CD4-positive, CD25-positive, alpha-beta regulatory T cell (primary cell): ENCODE data around the gene PDE8A. TPM values are rescaled to one million over a fixed set of nuclear protein-coding genes. Genes with fewer than 3 reads are reported as not detected.

Experiments
- ATAC-seq, 2 donors: fragments of 150-1000 bp; cut with Tn5 transposase; one replicate each; pipeline ENCODE4 v1.10.0; 2021; ENCODE audit warnings: low read depth in 2 of 2, moderate number of reproducible peaks in 2 of 2, moderate library complexity in 1 of 2
- DNase-seq, 3 donors: peaks; one replicate each; pipeline versions ENCODE4 v3.0.0 to v3.0.0-alpha.2; 2012 to 2022; ENCODE audit warnings: mixed read lengths in 1 of 3
- H3K27ac ChIP-seq: one replicate; pipeline ENCODE4 v1.7.0; 2013; ENCODE audit warnings: mild to moderate bottlenecking, low read length; ENCODE audit not compliant: insufficient read depth, poor library complexity, severe bottlenecking
- H3K27me3 ChIP-seq: one replicate; pipeline ENCODE4 v1.7.0; 2013; ENCODE audit warnings: low read length; ENCODE audit not compliant: control insufficient read depth, insufficient read depth
- H3K36me3 ChIP-seq: one replicate; pipeline ENCODE4 v1.7.0; 2013; ENCODE audit warnings: mild to moderate bottlenecking, low read length, moderate library complexity; ENCODE audit not compliant: control insufficient read depth, insufficient read depth
- H3K4me1 ChIP-seq: 2 replicates; pipeline ENCODE4 v1.7.0; 2013; ENCODE audit warnings: mild to moderate bottlenecking, low read length; ENCODE audit not compliant: insufficient read depth, control insufficient read depth, poor library complexity, severe bottlenecking
- H3K4me3 ChIP-seq: one replicate; pipeline ENCODE4 v1.7.0; 2013; ENCODE audit warnings: low read depth, mild to moderate bottlenecking, low read length, moderate library complexity
- H3K9me3 ChIP-seq, 2 experiments: 1 replicate in 1 of 2; 2 replicates in 1 of 2; pipeline ENCODE4 v1.7.0; 2013; ENCODE audit warnings: low read length in 2 of 2, mild to moderate bottlenecking in 1 of 2, moderate library complexity in 1 of 2; ENCODE audit not compliant: control insufficient read depth in 2 of 2
- H3K27ac Mint-ChIP-seq, 3 donors: one replicate each; pipeline ENCODE4 v1.8.0; 2020 to 2022; ENCODE audit warnings: mild to moderate bottlenecking in 3 of 3, mixed read lengths in 3 of 3, moderate library complexity in 2 of 3
- H3K27me3 Mint-ChIP-seq: one replicate; pipeline ENCODE4 v1.8.0; 2022; ENCODE audit warnings: mild to moderate bottlenecking, mixed read lengths
- H3K36me3 Mint-ChIP-seq: one replicate; pipeline ENCODE4 v1.8.0; 2020; ENCODE audit warnings: mixed read lengths
- H3K4me1 Mint-ChIP-seq, 4 donors: one replicate each; pipeline ENCODE4 v1.8.0; 2020 to 2022; ENCODE audit warnings: mixed read lengths in 4 of 4, mild to moderate bottlenecking in 1 of 4
- H3K4me3 Mint-ChIP-seq, 4 donors: one replicate each; pipeline ENCODE4 v1.8.0; 2020 to 2022; ENCODE audit warnings: mild to moderate bottlenecking in 4 of 4, mixed read lengths in 4 of 4, moderate library complexity in 3 of 4
- H3K9me3 Mint-ChIP-seq, 7 donors: one replicate each; pipeline ENCODE4 v1.8.0; 2020 to 2022; ENCODE audit warnings: mixed read lengths in 7 of 7, mild to moderate bottlenecking in 3 of 7, moderate library complexity in 2 of 7
- polyA plus RNA-seq, 4 donors: library from polyadenylated mRNA; unstranded; fragments of 300-500 nt; fragmentation: Illumina TruSeq; gene quantifications; one replicate each; pipeline ENCODE4 v1.2.3, GENCODE V29; 2021
- total RNA-seq: library from RNA; stranded (reverse); gene quantifications from one replicate; pipeline ENCODE4 v1.2.3, GENCODE V29; 2022

PDE8A gene
- total and polyA plus RNA-seq, 5 donors from 2014 or later: 2.0 to 28.9 (median 4.8) TPM

DNA sequence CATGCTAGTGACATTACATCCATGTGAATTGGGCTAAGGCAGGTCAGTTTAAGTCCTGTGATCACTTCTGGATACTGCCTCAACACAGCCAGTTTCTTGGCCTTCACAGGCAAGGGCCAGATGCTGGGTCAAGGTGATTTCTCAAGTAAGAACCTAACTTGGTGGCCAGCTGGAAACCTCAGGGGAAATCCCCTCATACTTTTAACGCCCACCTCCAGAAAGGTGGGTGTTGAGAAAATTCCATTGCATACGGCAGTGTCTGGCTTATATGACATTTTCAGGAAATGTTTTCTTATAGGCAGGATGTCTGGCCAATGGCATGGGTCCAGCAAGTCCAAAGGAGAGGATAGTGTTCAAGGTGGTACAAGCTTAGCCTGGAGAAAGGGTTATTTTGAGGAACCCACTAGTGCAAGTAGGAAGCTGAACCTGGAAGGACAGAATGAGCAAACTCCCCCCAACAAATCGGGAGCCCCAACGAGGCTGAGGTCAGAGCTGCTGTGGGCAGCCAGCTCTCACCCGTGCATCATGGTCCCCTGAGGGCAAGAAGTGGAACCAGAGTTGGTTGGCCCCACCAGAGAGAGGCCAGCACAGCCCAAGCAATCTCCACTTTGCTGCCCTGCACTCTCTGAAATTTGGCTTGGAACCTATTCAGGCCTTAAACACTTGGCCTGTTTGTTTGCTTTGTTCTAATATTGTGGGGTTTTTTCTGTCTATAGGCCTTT, 135.4 kb downstream of the PDE8A start:
- no peaks in the 10 kb centered on the region for H3K4me1 ChIP-seq
- no peak for ATAC-seq
- no peaks in the 10 kb centered on the region for H3K27me3 ChIP-seq
- Mint-ChIP-seq H3K27me3 (no peaks in the 10 kb centered on the region), H3K9me3 (no peaks in the 10 kb centered on the region), H3K27ac (peak overlapping the region in 1 of 3 donors; percentile 30), H3K36me3 (peaks cover 53% of the 10 kb centered on the region), H3K4me3 (no peak overlapping the region), H3K4me1 (peaks cover 0 to 9% (median 3%) of the 10 kb centered on the region in 4 donors)
- H3K4me3 ChIP-seq: no peak overlapping the region
- no peaks in the 10 kb centered on the region for H3K9me3 ChIP-seq
- no peak for DNase-seq
- peaks cover 36% of the 10 kb centered on the region for H3K36me3 ChIP-seq
- no peak overlapping the region for H3K27ac ChIP-seq

DNA sequence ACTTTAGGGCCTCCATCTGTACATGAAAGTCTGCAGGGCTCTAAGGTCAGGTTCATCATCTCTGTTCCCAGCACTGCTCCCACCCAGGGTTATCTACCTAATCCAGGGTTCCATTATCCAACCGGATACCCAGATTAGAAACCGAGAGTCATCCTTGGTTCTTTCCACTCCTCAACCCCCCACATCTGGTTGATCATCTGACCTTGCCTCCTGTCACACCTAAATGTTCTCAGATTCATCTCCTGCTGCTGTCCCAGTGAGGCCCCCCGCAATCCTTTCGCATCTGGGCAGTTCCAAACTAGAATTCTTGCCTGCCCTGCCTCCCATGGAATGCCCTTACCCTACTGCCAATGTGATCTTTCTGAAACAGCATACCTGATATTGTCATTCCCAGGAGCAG, 136.5 kb downstream of the PDE8A start:
- H3K36me3 Mint-ChIP-seq: peaks cover 59% of the 10 kb centered on the region
- DNase-seq (no peak), ATAC-seq (no peak)

DNA sequence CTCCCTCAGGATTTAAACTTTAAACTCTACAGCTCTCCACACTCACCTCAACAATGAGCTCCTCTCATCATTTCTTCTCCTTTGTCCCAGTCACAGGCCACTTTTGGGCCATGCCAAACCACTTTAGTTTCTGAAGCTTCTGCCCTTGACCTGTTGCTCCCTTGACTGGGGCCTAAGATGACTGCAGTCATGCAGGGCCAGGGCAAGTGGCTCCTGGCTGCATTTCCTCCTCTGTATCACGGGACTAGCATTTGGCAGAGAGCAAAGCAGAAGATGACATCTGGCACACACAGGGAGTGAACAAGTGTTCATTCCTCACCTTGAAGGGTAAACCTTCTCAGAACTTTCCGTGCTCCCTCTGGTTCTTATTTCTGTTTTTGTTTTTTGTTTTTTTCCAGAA, 136.9 kb downstream of the PDE8A start:
- Histone ChIP-seq H3K27ac (no peak overlapping the region), H3K4me3 (no peak overlapping the region), H3K36me3 (peaks cover 46% of the 10 kb centered on the region), H3K27me3 (no peaks in the 10 kb centered on the region), H3K9me3 (no peaks in the 10 kb centered on the region), H3K4me1 (no peaks in the 10 kb centered on the region)
- H3K36me3 Mint-ChIP-seq: peaks cover 59% of the 10 kb centered on the region
- DNase-seq (no peak), ATAC-seq (no peak)
- H3K27ac Mint-ChIP-seq: peak overlapping the region in 1 of 3 donors; percentile 30
- H3K27me3 Mint-ChIP-seq: no peaks in the 10 kb centered on the region
- H3K4me1 Mint-ChIP-seq: peaks cover 0 to 9% (median 3%) of the 10 kb centered on the region in 4 donors
- no peak overlapping the region for H3K4me3 Mint-ChIP-seq
- H3K9me3 Mint-ChIP-seq: no peaks in the 10 kb centered on the region

More for the DNA sequence above, 136.5 kb downstream of the PDE8A start:
- Mint-ChIP-seq H3K4me1 (peaks cover 0 to 9% (median 3%) of the 10 kb centered on the region in 4 donors), H3K9me3 (no peaks in the 10 kb centered on the region), H3K27me3 (no peaks in the 10 kb centered on the region), H3K4me3 (no peak overlapping the region), H3K27ac (peak overlapping the region in 1 of 3 donors; percentile 30)
- Histone ChIP-seq H3K27me3 (no peaks in the 10 kb centered on the region), H3K4me3 (no peak overlapping the region), H3K27ac (no peak overlapping the region), H3K36me3 (peaks cover 42% of the 10 kb centered on the region), H3K9me3 (no peaks in the 10 kb centered on the region), H3K4me1 (no peaks in the 10 kb centered on the region)

DNA sequence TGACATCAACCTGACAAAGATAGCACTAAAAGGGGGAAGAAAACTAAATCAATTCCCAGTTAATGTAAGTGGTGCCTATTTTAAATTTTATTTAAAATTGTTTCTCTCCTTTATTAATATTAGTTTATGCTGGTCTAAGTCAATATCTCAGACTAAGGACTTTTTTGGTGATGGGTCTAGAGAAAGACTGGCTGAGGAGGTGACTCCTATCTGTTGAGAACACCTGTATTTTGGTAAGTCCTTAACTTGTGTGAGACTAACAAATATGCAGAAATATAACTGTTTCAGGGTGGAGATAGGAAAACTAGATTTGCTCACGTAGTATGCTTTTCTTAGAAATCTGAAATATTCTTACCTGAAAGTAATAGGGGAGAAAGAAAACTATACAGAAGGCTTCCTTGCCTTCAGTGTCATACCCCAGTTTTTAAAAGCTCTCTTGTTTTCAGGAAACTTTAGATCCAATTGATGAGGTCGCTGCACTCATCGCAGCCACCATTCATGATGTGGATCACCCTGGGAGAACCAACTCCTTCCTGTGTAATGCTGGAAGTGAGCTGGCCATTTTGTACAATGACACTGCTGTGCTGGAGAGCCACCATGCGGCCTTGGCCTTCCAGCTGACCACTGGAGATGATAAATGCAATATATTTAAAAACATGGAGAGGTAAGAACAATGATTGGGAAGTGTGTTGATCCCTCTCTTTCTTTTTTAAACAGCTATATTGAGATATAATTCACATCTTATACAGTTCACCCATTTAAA, 138.9 kb downstream of the PDE8A start:
- Mint-ChIP-seq H3K9me3 (peaks cover 0 to 2% (median 0%) of the 10 kb centered on the region in 7 donors), H3K4me3 (no peak overlapping the region), H3K27ac (no peak overlapping the region), H3K4me1 (peaks cover 0 to 9% (median 3%) of the 10 kb centered on the region in 4 donors), H3K36me3 (peaks cover 65% of the 10 kb centered on the region), H3K27me3 (no peaks in the 10 kb centered on the region)
- no peaks in the 10 kb centered on the region for H3K4me1 ChIP-seq
- H3K9me3 ChIP-seq: no peaks in the 10 kb centered on the region
- H3K27ac ChIP-seq: no peak overlapping the region
- H3K4me3 ChIP-seq: no peak overlapping the region
- H3K36me3 ChIP-seq: peaks cover 50% of the 10 kb centered on the region
- ATAC-seq: no peak
- no peak for DNase-seq
- no peaks in the 10 kb centered on the region for H3K27me3 ChIP-seq

DNA sequence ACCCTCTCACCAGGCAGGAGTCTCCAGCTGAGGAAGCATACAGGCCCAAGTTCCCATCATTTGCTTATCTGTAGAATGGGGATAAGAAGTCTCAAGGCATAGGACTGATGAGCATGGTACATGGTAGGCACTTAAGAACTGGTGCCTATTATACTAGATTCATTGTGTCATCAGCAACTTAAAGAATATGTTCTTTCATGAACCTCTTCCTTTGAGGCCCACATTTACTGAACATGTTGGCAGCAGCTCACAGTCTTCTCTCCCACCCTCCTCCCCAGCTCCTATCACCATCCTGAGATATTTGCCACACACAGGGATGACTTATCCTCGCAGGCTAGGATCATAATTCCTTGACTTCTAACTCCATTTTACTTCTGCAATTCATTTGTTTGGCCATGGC, 142.5 kb downstream of the PDE8A start:
- Mint-ChIP-seq H3K27me3 (no peaks in the 10 kb centered on the region), H3K9me3 (peaks cover 0 to 2% (median 0%) of the 10 kb centered on the region in 7 donors), H3K4me1 (peaks cover 0 to 5% (median 0%) of the 10 kb centered on the region in 4 donors), H3K27ac (peak overlapping the region in 1 of 3 donors; percentile 48), H3K36me3 (peaks cover 67% of the 10 kb centered on the region), H3K4me3 (no peak overlapping the region)
- H3K27ac ChIP-seq: no peak overlapping the region
- no peaks in the 10 kb centered on the region for H3K27me3 ChIP-seq
- H3K9me3 ChIP-seq: no peaks in the 10 kb centered on the region
- H3K4me3 ChIP-seq: no peak overlapping the region
- H3K36me3 ChIP-seq: peaks cover 54% of the 10 kb centered on the region
- H3K4me1 ChIP-seq: no peaks in the 10 kb centered on the region
- no peak for ATAC-seq
- DNase-seq: no peak

DNA sequence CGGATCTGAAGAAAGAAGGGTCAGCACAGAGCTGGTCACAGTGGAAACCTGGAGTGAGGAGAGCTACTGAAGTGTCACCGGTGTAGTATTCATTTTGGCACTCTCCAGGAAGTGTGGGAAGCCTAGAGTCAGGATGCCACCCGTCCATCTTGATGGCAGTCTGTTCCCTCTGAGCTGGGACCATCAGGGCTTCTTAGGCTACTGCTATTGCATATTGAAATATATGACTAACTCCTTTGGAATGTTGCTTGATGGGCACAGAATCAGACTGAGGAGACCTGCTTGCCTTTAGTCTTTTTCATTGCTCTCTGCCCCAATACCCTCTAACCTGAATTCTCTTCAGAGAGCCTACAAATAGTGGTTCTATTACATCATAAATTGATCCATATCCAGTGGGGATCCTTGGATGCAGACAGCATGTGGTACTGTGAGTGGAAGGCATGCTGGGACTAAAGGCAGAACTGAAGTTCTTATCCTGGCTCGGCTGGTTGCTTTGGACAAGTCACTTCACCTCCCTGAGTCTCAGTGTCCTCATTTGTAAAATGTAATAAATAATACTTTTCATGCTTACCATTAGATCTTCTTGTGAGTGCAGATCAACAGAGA, 143.5 kb downstream of the PDE8A start:
- DNase-seq (no peak), ATAC-seq (no peak)
- H3K4me1 Mint-ChIP-seq: peaks cover 0 to 5% (median 0%) of the 10 kb centered on the region in 4 donors
- H3K4me1 ChIP-seq: no peaks in the 10 kb centered on the region
- no peaks in the 10 kb centered on the region for H3K27me3 ChIP-seq
- H3K36me3 ChIP-seq: peaks cover 53% of the 10 kb centered on the region
- H3K36me3 Mint-ChIP-seq: peaks cover 77% of the 10 kb centered on the region
- no peak overlapping the region for H3K27ac Mint-ChIP-seq
- peaks cover 0 to 2% (median 0%) of the 10 kb centered on the region in 7 donors for H3K9me3 Mint-ChIP-seq
- H3K27me3 Mint-ChIP-seq: no peaks in the 10 kb centered on the region
- no peaks in the 10 kb centered on the region for H3K9me3 ChIP-seq
- H3K27ac ChIP-seq: no peak overlapping the region
- no peak overlapping the region for H3K4me3 Mint-ChIP-seq
- no peak overlapping the region for H3K4me3 ChIP-seq

DNA sequence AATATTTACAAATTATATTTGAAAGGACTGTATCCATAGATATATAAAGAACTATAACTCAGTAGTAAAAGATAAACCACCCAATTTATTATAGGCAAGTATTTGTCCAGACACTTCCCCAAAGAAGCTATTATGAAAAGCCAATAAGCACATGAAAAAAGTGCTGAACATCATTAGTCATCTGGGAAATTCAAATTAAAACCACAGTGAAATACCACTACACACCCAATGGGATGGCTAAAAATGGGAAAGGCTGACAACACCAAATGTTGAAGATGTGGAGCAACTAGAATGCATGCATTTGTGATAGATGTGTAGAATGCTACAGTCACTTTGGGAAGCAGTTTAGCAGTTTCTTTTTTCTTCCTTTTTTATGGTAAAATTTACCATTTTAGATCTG, 147.0 kb downstream of the PDE8A start:
- Histone ChIP-seq H3K4me3 (no peak overlapping the region), H3K27ac (no peak overlapping the region), H3K36me3 (peaks cover 43% of the 10 kb centered on the region), H3K9me3 (no peaks in the 10 kb centered on the region), H3K4me1 (no peaks in the 10 kb centered on the region), H3K27me3 (no peaks in the 10 kb centered on the region)
- H3K27ac Mint-ChIP-seq: no peak overlapping the region
- H3K36me3 Mint-ChIP-seq: peaks cover 86% of the 10 kb centered on the region
- no peak overlapping the region for H3K4me3 Mint-ChIP-seq
- no peaks in the 10 kb centered on the region for H3K27me3 Mint-ChIP-seq
- DNase-seq (no peak), ATAC-seq (no peak)
- peaks cover 0 to 5% (median 0%) of the 10 kb centered on the region in 7 donors for H3K9me3 Mint-ChIP-seq
- H3K4me1 Mint-ChIP-seq: peaks cover 0 to 2% (median 0%) of the 10 kb centered on the region in 4 donors
